SJSA1 (cell line): ENCODE results near the gene CCDC78. TPM values are rescaled to one million over a fixed set of nuclear protein-coding genes. Genes with fewer than 3 reads are reported as not detected.
"Not testable (repeated sequence)": the region's sequence is repeated elsewhere in the genome, so short reads cannot be mapped to it uniquely, and the experiment has no call there.

Experiments used
- DNase-seq, 2 experiments: peaks; one replicate each; pipeline ENCODE4 v3.0.0-alpha.2; 2015 to 2020; ENCODE audit warnings: low spot score in 2 of 2, low read depth in 1 of 2
- H3K27ac ChIP-seq: fragments of 250-450 bp; sonication (Bioruptor Pico); 2 replicates; pipeline ENCODE4 v1.5.1; 2020; ENCODE audit warnings: mild to moderate bottlenecking, moderate library complexity
- H3K27me3 ChIP-seq: fragments of 250-450 bp; sonication (Bioruptor Pico); replicated peaks from 2 replicates; pipeline ENCODE4 v1.5.1; 2020; ENCODE audit warnings: mild to moderate bottlenecking, moderate library complexity
- H3K36me3 ChIP-seq: fragments of 250-450 bp; sonication (Bioruptor Pico); 2 replicates; pipeline ENCODE4 v1.5.1; 2020; ENCODE audit warnings: mild to moderate bottlenecking
- H3K4me1 ChIP-seq: fragments of 250-450 bp; sonication (Bioruptor Pico); replicated peaks from 2 replicates; pipeline ENCODE4 v1.6.1; 2021; ENCODE audit warnings: mild to moderate bottlenecking
- H3K4me3 ChIP-seq: fragments of 250-450 bp; sonication (Bioruptor Pico); 2 replicates; pipeline ENCODE4 v1.5.1; 2020; ENCODE audit warnings: mild to moderate bottlenecking
- H3K9me3 ChIP-seq: fragments of 250-450 bp; sonication (Bioruptor Pico); replicated peaks from 2 replicates; pipeline ENCODE4 v1.5.1; 2020; ENCODE audit warnings: mild to moderate bottlenecking
- total RNA-seq: library from RNA; depleted of rRNA; stranded (reverse); fragments of >200 nt; shearing (Covaris generic); gene quantifications from 2 replicates; pipeline ENCODE4 v1.2.3, GENCODE V29; 2014

Gene CCDC78
- total RNA-seq, 1 experiment from 2014 or later: 0.26 TPM

DNA sequence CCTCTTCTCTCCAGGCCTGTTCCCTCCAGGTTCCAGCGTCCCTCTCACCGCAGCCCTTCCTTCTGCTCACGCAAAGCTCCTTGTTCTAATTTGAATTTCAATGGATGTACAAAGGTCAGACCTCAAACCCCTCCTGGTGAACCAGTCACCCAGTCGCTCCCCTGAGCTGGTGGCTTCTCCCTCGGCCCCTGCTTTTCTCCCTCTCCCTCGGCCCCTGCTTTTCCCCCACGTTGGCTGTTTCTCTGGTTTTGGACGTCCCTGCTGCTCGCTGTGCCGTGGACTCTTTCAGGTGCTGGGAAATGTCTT is 25.7 kb upstream of the CCDC78 start:
- Histone ChIP-seq H3K9me3 (peaks cover 2% of the 10 kb centered on the region; the same call in 1 of the 2 replicates), H3K27me3 (peaks cover 59% of the 10 kb centered on the region), H3K4me1 (no peaks in the 10 kb centered on the region), H3K27ac (no peak overlapping the region), H3K36me3 (no peaks in the 10 kb centered on the region), H3K4me3 (no peak overlapping the region)
- no peak for DNase-seq

DNA sequence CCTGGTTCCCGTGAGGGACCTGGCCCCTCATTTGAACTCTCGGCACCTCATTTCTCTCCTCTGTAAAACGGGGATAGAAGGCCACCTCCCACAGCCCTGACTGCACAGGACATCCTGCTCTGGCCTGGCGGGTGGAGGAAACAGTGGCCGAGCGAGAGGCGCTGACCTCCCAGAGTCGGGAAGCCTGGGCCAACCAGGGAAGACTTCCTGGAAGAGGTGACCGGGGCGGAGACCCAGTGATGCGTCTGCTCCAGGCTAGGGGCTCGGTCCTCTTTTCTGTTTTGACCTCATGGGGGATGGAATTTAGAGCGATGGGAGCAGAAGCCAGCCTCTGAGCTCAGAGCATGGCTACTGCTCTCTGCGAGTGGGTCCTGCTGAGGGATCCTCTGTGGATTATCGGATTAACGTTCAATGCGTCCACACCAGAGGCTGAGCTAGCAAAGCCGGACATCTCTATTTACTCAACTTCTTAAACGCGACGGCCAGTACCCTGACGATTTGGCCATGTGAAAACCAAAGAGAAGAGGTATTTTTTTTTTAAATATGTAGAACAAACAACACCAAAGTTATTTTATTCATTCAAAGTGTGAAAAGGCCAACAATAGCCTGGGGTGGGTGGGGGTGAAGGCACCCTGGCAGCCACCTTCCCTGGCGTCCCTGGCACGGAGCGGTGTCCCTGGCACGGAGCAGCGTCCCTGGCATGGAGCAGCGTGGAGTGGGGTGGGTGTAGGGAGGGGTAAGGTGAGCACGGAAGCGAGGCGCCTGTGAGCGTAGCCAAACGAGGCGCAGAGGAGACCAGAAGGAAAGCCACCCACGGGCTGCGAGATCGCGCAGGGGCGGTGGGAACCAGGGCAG is 25.1 kb upstream of the CCDC78 start:
- no peaks in the 10 kb centered on the region for H3K4me1 ChIP-seq
- H3K9me3 ChIP-seq: 0 out of 2 replicates have a peak, but pooled peaks cover 2% of the 10 kb centered on the region
- H3K4me3 ChIP-seq: no peak overlapping the region
- no peak for DNase-seq
- H3K27me3 ChIP-seq: peaks cover 54% of the 10 kb centered on the region
- no peaks in the 10 kb centered on the region for H3K36me3 ChIP-seq
- H3K27ac ChIP-seq: no peak overlapping the region

DNA sequence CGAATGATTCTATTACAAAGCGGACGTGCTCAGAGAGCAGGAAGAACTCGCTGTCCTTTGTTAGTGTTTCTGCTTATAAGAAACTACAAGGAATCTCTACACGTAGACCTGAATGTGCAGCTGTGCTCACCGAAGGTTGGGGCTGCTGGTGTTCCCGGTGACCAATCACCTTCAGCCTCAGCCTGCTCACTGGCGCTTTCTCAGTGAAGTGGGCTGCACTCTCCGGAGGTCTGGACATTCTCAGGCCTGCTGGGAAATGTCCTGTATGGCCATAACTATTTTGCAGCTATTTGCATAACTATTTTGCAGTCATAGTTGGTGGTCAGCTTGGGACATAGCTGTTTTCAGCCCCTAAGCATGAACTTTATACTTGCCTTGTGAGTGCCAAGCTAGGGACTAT is 24.2 kb upstream of the CCDC78 start:
- Histone ChIP-seq H3K4me1 (no peaks in the 10 kb centered on the region), H3K27ac (no peak overlapping the region), H3K4me3 (no peak overlapping the region), H3K27me3 (peaks cover 47% of the 10 kb centered on the region), H3K9me3 (no peaks in the 10 kb centered on the region), H3K36me3 (no peaks in the 10 kb centered on the region)
- no peak for DNase-seq

DNA sequence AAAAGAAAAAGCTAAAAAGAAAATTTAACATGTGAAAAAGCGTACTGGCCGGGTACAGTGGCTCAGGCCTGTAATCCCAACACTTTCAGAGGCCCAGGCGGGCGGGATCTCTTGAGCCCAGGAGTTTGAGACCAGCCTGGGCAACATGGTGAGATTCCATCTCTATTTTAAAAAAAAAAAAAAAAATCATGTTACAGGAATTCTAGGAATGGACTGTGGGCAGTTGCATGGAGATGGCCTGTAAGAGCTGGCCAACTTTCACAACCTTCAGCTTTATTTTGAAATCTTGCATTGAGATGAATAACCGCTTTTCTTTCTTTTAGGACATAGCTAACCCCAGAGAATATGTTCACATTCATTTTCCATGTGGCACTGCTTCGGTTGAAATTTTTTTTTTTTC is 22.8 kb upstream of the CCDC78 start:
- Histone ChIP-seq H3K4me3 (no peak overlapping the region), H3K27me3 (peaks cover 44% of the 10 kb centered on the region), H3K27ac (no peak overlapping the region), H3K9me3 (no peaks in the 10 kb centered on the region), H3K36me3 (no peaks in the 10 kb centered on the region), H3K4me1 (no peaks in the 10 kb centered on the region)
- DNase-seq: no peak

DNA sequence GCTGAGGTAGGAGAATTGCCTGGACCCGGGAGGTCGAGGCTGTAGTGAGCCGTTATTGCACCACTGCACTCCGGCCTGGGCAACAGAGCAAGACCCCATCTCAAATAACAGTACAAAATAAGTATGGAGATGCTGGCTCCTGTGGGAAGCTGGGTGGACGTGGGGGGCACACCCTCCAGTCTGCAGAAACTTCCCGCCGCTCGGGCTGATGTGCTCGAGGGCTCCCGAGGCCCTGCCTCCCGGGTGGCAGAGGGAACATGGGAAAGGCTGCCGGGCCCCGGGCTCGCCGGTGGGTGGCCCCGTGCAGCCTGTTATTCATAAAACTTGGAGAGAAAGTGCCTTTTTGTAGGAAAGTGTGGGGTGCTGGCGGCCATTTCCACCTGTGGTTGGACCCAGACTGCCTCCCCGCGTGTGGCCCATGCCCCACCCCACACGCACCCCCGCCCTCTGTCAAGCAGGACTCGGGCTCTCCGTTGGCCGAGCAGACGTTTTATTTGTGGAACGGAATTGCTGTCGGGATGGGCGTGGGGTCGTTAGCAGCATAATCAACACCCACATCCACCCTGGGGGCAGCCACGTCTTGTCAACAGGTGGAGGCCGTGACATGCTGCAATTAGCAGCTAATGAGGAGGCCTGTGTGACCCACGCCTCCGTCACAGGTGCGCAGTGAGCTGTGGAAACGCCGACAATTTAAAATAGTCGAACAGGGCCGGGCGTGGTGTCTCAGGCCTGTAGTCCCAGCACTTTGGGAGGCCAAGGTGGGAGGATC is 21.9 kb upstream of the CCDC78 start:
- Histone ChIP-seq H3K27ac (no peak overlapping the region), H3K4me1 (no peaks in the 10 kb centered on the region), H3K36me3 (no peaks in the 10 kb centered on the region), H3K27me3 (peaks cover 36% of the 10 kb centered on the region), H3K4me3 (no peak overlapping the region), H3K9me3 (no peaks in the 10 kb centered on the region)
- no peak for DNase-seq

DNA sequence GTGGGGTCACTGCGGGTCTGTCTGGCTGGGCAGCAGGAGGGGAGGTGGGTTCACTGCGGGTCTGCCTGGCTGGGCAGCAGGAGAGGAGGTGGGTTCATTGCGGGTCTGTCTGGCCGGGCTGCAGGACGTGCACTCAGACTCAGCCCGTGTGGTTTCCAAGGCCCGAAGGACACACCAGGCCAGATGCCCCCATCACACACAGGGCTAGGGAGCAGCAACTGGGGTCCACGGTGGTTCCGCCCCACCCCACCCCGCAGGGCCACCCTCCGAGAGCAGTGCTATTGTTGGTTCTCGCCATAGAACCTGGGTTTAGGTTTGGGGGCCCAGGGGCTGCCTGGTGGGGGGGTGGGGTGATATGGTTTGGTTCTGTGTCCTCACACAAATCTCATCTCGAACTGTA is 20.4 kb upstream of the CCDC78 start:
- DNase-seq: no peak
- no peak overlapping the region for H3K27ac ChIP-seq
- H3K27me3 ChIP-seq: peaks cover 25% of the 10 kb centered on the region
- H3K4me3 ChIP-seq: no peak overlapping the region
- H3K4me1 ChIP-seq: no peaks in the 10 kb centered on the region
- H3K36me3 ChIP-seq: no peaks in the 10 kb centered on the region
- no peaks in the 10 kb centered on the region for H3K9me3 ChIP-seq

DNA sequence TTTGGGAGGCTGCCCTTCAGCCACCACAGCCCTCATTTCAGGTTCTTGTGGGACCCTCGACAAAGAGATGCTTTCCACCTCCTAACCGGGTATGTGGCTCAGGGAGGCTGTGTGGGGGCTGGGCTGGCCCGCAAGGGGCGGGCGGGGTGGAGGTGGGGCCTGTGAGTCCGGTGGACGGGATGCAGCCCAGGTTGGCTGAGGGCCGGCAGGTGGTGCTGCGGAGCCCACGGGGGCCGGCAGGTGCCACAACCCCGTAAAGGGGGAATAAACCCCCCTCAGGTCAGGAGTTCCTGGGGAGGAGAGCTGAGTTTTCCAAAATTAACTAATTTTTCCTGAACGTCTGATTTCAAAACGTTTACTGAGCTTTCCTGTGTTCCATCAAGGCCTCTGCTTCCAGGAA is 19.5 kb upstream of the CCDC78 start:
- Histone ChIP-seq H3K9me3 (no peaks in the 10 kb centered on the region), H3K4me1 (peaks cover 5% of the 10 kb centered on the region), H3K4me3 (no peak overlapping the region), H3K27ac (no peak overlapping the region), H3K27me3 (peaks cover 18% of the 10 kb centered on the region), H3K36me3 (peaks cover under 1% of the 10 kb centered on the region; the same call in 1 of the 2 replicates)
- no peak for DNase-seq

DNA sequence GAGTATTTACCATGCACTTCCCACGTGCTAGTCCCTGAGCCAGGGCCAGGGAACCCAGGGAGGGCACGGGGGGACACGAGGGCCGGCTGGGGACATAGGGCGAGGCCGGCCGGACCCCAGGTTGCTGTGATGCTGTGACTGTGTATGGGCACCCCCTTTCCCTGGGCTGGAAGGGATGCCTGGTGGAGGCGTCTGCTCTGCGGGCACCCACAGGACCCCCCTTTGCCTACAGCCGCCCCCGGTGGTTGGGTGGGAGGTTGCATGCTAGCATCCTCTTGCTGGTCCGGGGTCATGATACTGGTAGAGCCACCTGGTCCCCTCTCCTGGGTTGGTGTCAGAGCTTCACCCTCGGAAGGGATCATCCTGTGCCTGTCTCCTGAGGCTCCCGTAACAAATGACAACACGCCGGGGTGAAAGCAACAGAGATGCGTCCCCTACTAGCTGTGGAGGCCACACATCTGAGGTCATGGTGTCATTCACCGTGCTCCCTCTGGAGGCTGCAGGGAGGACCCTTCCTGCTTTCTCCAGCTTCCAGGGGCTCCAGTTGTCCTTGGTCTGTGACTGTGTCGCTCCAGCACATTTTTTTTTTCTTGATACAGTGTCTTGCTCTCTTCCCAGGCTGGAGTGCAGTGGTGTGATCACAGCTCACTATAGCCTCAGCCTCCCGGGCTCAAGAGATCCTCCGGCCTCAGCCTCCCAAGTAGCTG is 17.7 kb upstream of the CCDC78 start:
- no peak for DNase-seq
- H3K27me3 ChIP-seq: peaks cover 16% of the 10 kb centered on the region
- peaks cover 13% of the 10 kb centered on the region for H3K4me1 ChIP-seq
- H3K27ac ChIP-seq: no peak overlapping the region
- H3K36me3 ChIP-seq: peaks cover 8% of the 10 kb centered on the region
- H3K4me3 ChIP-seq: no peak overlapping the region
- H3K9me3 ChIP-seq: no peaks in the 10 kb centered on the region

DNA sequence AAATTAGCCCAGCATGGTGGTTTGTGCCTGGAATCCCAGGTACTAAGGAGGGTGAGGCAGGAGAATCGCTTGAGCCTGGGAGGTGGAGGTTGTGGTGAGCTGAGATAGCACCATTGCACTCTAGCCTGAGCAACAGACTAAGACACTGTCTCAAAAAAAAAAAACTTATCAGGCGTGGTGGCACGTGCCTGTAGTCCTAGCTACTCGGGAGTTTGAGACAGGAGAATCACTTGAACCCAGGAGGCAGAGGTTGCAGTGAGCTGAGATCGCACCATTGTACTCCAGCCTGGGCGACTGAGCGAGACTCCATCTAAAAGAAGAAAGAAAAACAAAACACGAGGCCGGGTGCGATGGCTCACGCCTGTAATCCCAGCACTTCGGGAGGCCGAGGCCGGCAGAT is 16.7 kb upstream of the CCDC78 start:
- not testable (repeated sequence) for H3K27ac ChIP-seq, H3K4me3 ChIP-seq, H3K9me3 ChIP-seq, DNase-seq
- Histone ChIP-seq H3K4me1 (peaks cover 13% of the 10 kb centered on the region), H3K36me3 (peaks cover 13% of the 10 kb centered on the region), H3K27me3 (peaks cover 13% of the 10 kb centered on the region)

DNA sequence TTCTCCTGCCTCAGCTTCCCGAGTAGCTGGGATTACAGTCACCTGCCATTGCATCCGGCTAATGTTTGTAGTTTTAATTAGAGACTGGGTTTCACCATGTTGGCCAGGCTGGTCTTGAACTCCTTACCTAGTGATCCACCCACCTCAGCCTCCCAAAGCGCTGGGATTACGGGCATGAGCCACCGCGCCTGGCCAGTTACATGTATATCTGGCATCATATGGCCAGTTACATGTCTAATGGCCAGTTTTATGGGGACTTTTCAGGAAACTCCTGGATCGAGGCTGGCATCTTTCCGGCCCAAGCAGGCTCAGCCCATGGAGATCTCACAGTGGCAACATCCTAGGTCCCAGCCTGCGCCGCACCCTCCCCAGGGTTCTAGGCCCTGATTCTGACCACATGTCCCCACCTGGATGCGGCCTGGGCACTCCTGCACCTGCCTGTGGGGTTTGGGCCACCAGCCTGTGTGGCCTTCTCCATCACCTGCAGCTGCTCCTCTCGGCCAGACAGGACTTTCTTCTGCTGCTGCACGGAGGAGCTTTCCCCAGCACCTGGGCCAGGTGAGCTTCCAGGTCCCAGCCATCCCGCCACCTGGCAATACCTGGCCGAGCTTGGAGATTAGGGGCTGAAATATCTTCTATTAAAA is 15.9 kb upstream of the CCDC78 start:
- H3K36me3 ChIP-seq: peaks cover 17% of the 10 kb centered on the region
- no peak for DNase-seq
- no peak overlapping the region for H3K27ac ChIP-seq
- H3K4me3 ChIP-seq: no peak overlapping the region
- H3K9me3 ChIP-seq: no peaks in the 10 kb centered on the region
- peaks cover 13% of the 10 kb centered on the region for H3K4me1 ChIP-seq
- peaks cover 9% of the 10 kb centered on the region; the same call in 1 of the 2 replicates for H3K27me3 ChIP-seq

DNA sequence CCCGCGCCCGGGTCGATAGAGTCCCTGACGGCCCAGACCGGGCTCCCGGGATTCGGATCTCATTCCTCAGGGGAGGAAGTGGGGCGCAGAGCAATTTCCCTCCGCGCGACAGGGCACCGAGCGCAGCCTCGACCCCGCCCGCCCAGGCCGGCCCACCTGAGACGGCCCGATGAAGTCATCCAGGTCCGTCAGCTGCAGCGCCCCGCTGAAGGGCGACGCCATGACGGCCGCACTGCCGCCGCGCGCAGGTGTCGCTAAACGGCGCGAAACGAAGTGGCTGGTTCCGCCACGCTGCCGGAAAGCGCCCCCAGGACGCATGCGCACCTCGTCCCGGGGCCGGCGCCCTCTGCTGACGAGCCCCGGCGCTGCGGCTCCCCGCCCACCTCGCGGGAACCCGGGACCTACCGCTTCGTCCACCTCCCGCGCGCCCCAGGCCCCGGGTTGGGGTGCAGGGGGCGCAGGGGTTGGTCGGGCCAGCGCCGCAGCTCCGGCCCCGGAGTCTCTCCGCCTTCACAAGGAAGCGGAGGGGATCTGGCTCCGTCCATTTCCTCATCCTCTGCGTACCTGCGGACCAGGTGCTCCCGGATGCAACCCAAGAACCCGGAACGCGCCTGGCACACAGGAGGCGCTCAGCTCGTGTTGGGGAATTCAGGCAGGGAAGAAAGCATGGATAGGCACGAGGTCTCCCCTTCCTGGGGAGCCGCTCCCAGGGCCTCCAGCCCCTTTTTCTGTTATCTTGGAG is 14.7 kb upstream of the CCDC78 start, which contains the start of gene CIAO3:
TSS of gene CIAO3 (minus strand) at position 234 of the 742 bp plus-strand sequence. CDS start at position 222, 12 bp downstream.
- Histone ChIP-seq H3K27ac (peak within 1 kb of the TSS; percentile 33), H3K36me3 (peaks cover 27% of the 10 kb centered on the region)

DNA sequence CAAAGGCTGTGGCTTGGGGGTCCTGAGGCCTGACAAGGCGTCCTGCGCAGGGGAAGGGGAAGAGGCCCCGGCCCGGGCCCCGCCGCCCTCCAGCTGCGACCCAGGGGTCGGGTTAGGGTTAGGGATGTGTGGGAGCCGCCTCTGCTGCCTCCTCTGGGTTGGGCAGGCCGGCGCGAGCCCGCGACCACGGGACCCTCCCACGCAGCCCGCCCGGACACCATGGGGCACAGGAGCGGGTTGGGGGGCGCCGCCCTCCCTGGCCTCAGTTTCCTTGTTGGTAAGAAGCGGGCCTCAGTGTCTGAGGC is 14.2 kb upstream of the CCDC78 start:
- Histone ChIP-seq H3K27ac (peak overlapping the region; percentile 33), H3K27me3 (peaks cover 9% of the 10 kb centered on the region; the same call in 1 of the 2 replicates), H3K4me3 (peak overlapping the region; percentile 85), H3K36me3 (peaks cover 33% of the 10 kb centered on the region), H3K9me3 (no peaks in the 10 kb centered on the region), H3K4me1 (peaks cover 13% of the 10 kb centered on the region)
- DNase-seq: no peak

More for the DNA sequence above, 14.7 kb upstream of the CCDC78 start, which contains the start of gene CIAO3:
- Histone ChIP-seq H3K4me1 (peaks cover 13% of the 10 kb centered on the region), H3K27me3 (peaks cover 9% of the 10 kb centered on the region; the same call in 1 of the 2 replicates), H3K9me3 (no peaks in the 10 kb centered on the region), H3K4me3 (peak within 1 kb of the TSS; percentile 85)
- peak; percentile 82 to 87 for DNase-seq
